Adrenal gland (tissue), 12 donors: ENCODE measurements around the gene CERS1. TPM values are rescaled to one million over a fixed set of nuclear protein-coding genes. Genes with fewer than 3 reads are reported as not detected.

ENCODE experiments used
- DNase-seq, 7 donors: peaks; one replicate each; pipeline ENCODE4 v3.0.0-alpha.2; 2019 to 2020
- H3K27ac ChIP-seq, 5 donors: fragments of 200-600 bp; sonication (generic) in 4 of 5; 1 replicate in 3 of 5; 2 replicates in 2 of 5; pipeline versions ENCODE4 v1.5.1 to v1.8.0; 2016 to 2020; ENCODE audit warnings: mild to moderate bottlenecking in 1 of 5
- H3K27me3 ChIP-seq: fragments of 200-600 bp; 2 replicates; pipeline ENCODE4 v1.8.0; 2021
- H3K36me3 ChIP-seq, 2 donors: fragments of 200-600 bp; replicated peaks in 1 of 2; 1 replicate in 1 of 2; 2 replicates in 1 of 2; pipeline versions ENCODE4 v1.5.1 to v1.8.0; 2018 to 2022
- H3K4me1 ChIP-seq, 2 donors: fragments of 200-600 bp; replicated peaks in 1 of 2; 1 replicate in 1 of 2; 2 replicates in 1 of 2; pipeline versions ENCODE4 v1.5.1 to v1.8.0; 2018 to 2021
- H3K4me3 ChIP-seq, 4 donors: fragments of 200-600 bp; sonication (generic) in 3 of 4; one replicate each; pipeline ENCODE4 v1.5.1; 2016 to 2018
- H3K9me3 ChIP-seq, 3 donors: fragments of 200-600 bp; sonication (generic) in 1 of 3; replicated peaks in 1 of 3; 1 replicate in 2 of 3; 2 replicates in 1 of 3; pipeline versions ENCODE4 v1.5.1 to v1.8.0; 2016 to 2021
- POLR2A ChIP-seq, 2 donors: fragments of 450-650 bp; IDR thresholded peaks; one replicate each; pipeline ENCODE4 v1.6.1; 2017; ENCODE audit warnings: antibody characterized with exemption in 2 of 2, mild to moderate bottlenecking in 2 of 2, moderate library complexity in 1 of 2
- WGBS, 4 donors: extraction: QIAGEN DNeasy Blood & Tissue Kit in 2 of 4; methylation state at CpG; one replicate each; pipeline versions ENCODE4 v1.1.5 to v1.1.7; 2013 to 2017; 5-methylcytosine and 5-hydroxymethylcytosine counted together
- intact Hi-C, 2 donors: fragments of 100-400 bp; cut with DNase I; formaldehyde crosslinking; loops; one replicate each; pipeline versions ENCODE4 v1.14.1 to v1.15.0; 2022 to 2023
- polyA plus RNA-seq, 3 donors: library from polyadenylated mRNA; stranded (reverse); fragments of 200-250 nt in 2 of 3; fragments of 350-450 nt in 1 of 3; fragmentation: Illumina TruSeq in 1 of 3; extraction: RNeasy Lipid Tissue Mini Kit (QIAGEN cat#74804) in 1 of 3; gene quantifications; one replicate each; pipeline ENCODE4 v1.2.3, GENCODE V29; 2013 to 2014
- total RNA-seq, 9 donors: library from RNA; depleted of rRNA in 4 of 9; stranded (reverse); fragments of >200 nt in 4 of 9; fragments of 120-200 nt in 1 of 9; fragmentation: NEBNext Ultra II Directional in 1 of 9; extraction: Animal tissue kit (Norgen Biotek cat#: 25700) in 1 of 9; gene quantifications; one replicate each; pipeline versions ENCODE4 v1.1.0 to v1.2.4, GENCODE V29; 2013 to 2023
- TF ChIP-seq, protein P1 (sequence below), 6 experiments: fragments of 450-650 bp in 4 of 6; fragments of 200-600 bp in 2 of 6; sonication (generic) in 1 of 6; IDR thresholded peaks; 1 replicate in 5 of 6; 2 replicates in 1 of 6; pipeline versions ENCODE4 v1.5.1 to v1.8.0; 2016 to 2021; ENCODE audit warnings: antibody characterized with exemption in 6 of 6, mild to moderate bottlenecking in 2 of 6, moderate library complexity in 1 of 6
- donor health status: healthy with polysubstance abuse.
- donor health status: Bipolar disorder and iron deficiency.
- donor health status: DM: yes; HTN: yes; CAD: no.
- donor health status: DM: no; HTN: no; CAD: no.
- donor health status: DM: no; HTN: no; CAD: no.
- donor health status: DM: yes; HTN: yes; CAD: no.

Gene CERS1
- total and polyA plus RNA-seq, 12 donors = 0.29 to 4.3 (median 1.8) TPM; not detected in 3

- intact Hi-C loops = loop anchor here (10.0 kb wide), 2 partner anchors 376 to 396 kb away; no protein-coding TSS in a partner anchor
- peaks cover 33 to 49% of the 10 kb centered on the region in 2 donors for H3K4me1 ChIP-seq
- WGBS, 4 donors = 44 to 53% (median 47%) methylated on average over 19 to 27 of the region's 27 CpGs
- H3K27ac ChIP-seq = peak overlapping the region; percentile 21 to 89 (median 68)
- no peaks in the 10 kb centered on the region for H3K9me3 ChIP-seq
- peak in 6 of 7 donors; percentile 64 to 84 (median 74) for DNase-seq
- no peaks in the 10 kb centered on the region for H3K27me3 ChIP-seq
- H3K4me3 ChIP-seq = no peak overlapping the region
- peaks cover 0 to 60% of the 10 kb centered on the region in 2 donors for H3K36me3 ChIP-seq
- TF ChIP-seq POLR2A (IDR thresholded peaks at IDR 0.05) = no peak
- TF ChIP-seq, protein P1, sequence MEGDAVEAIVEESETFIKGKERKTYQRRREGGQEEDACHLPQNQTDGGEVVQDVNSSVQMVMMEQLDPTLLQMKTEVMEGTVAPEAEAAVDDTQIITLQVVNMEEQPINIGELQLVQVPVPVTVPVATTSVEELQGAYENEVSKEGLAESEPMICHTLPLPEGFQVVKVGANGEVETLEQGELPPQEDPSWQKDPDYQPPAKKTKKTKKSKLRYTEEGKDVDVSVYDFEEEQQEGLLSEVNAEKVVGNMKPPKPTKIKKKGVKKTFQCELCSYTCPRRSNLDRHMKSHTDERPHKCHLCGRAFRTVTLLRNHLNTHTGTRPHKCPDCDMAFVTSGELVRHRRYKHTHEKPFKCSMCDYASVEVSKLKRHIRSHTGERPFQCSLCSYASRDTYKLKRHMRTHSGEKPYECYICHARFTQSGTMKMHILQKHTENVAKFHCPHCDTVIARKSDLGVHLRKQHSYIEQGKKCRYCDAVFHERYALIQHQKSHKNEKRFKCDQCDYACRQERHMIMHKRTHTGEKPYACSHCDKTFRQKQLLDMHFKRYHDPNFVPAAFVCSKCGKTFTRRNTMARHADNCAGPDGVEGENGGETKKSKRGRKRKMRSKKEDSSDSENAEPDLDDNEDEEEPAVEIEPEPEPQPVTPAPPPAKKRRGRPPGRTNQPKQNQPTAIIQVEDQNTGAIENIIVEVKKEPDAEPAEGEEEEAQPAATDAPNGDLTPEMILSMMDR (IDR thresholded peaks at IDR 0.05) = no peak
Measured at GRCh38 chr19:18850471-18851375, 45.2 kb downstream of the CERS1 start.

DNA sequence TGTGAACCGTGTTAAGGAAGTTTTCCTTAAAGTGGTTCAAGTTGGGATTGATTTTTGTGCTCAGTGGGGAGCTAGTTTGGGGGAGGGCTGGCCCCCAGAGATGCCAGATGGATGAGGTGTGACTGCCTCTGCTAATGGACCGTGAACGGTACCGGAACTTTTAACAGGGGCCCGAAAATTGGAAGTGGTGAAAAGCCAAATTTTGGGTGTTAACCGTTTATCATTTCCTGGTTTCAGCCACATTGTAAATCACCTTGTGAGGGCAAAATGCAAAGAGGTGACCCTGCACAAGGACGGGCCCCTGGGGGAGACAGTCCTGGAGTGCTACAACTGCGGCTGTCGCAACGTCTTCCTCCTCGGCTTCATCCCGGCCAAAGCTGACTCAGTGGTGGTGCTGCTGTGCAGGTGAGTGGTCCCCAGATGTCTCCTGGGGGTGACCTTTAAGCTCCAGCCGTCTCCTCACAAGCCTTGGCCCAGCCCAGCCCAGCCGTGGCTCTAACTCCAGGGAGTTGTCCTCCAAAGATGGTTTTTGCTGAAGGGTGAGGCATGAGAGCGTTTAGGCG lies 46.0 kb downstream of the CERS1 start:
- Histone ChIP-seq H3K27ac (peak overlapping the region in 4 of 5 donors; percentile 57 to 89 (median 75)), H3K4me3 (no peak overlapping the region), H3K27me3 (no peaks in the 10 kb centered on the region), H3K36me3 (peaks cover 0 to 52% of the 10 kb centered on the region in 2 donors), H3K4me1 (peaks cover 33 to 53% of the 10 kb centered on the region in 2 donors), H3K9me3 (no peaks in the 10 kb centered on the region)
- 34 to 40% (median 34%) methylated on average over 10 to 16 of the region's 16 CpGs for WGBS, 4 donors
- intact Hi-C loops = loop anchor here (5.0 to 10.0 kb wide), 4 partner anchors 255 to 395 kb away; no protein-coding TSS in a partner anchor
- no peak for DNase-seq
- TF ChIP-seq, protein P1 (IDR thresholded peaks at IDR 0.05) = no peak
- TF ChIP-seq POLR2A (IDR thresholded peaks at IDR 0.05) = no peak

DNA sequence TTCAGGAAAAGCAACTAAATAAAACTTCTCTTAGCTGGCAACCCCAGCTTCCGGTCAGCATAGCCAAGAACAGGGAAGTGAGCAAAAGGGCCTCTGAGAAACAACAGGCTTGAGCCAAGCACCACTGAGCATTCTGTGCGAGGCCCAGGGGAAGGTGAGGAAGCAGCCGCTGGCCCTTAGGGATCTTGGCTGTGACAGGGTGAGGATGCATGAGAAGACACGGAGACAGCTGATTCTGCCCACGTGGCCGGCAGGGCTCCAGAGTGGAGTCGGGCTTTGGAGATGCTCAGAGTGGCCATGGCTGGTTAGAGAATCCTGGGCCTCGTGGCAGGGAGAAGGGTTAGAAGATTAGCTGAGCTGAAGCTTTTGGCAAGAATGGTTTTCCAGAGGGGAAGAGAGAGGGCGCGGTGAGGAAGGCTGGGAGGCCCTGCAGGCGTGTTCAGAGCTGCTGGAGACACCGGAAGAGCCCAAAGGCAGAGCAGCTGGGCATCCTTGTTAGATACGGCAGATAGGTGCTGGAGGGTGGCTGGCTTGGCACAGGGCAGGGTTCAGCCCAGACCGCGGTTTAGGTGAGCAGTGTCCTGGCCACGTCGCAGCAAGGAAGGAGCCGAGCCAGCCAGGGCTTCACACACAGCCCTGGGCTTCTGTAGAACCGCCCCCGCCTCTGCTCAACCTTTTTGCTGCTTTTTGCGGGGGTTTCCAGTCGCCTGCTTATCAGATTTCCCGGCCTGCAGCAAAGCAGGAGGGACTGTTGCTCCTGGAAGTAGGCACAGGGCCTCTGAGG lies 46.9 kb downstream of the CERS1 start:
- Histone ChIP-seq H3K27me3 (no peaks in the 10 kb centered on the region), H3K36me3 (peaks cover 0 to 44% of the 10 kb centered on the region in 2 donors), H3K27ac (peak overlapping the region in 4 of 5 donors; percentile 57 to 89 (median 75)), H3K4me3 (no peak overlapping the region), H3K4me1 (peaks cover 33 to 60% of the 10 kb centered on the region in 2 donors), H3K9me3 (no peaks in the 10 kb centered on the region)
- 39 to 57% (median 44%) methylated on average over 18 to 23 of the region's 23 CpGs for WGBS, 4 donors
- peak in 6 of 7 donors; percentile 63 to 89 (median 76) for DNase-seq
- no peak for TF ChIP-seq POLR2A (IDR thresholded peaks at IDR 0.05)
- TF ChIP-seq, protein P1 (IDR thresholded peaks at IDR 0.05) = no peak
- intact Hi-C loops = loop anchor here (5.0 to 10.0 kb wide), 2 partner anchors 254 to 257 kb away; no protein-coding TSS in a partner anchor
